AG04450 (cell line): Measurements from ENCODE around the gene EDC3. TPM values are rescaled to one million over a fixed set of nuclear protein-coding genes. Genes with fewer than 3 reads are reported as not detected.

Source experiments
- CTCF ChIA-PET: fragments of 300-600, 350-600 bp; formaldehyde crosslinking; extraction: SDS; loops from one replicate; lab custom pipeline; 2022; ENCODE audit warnings: antibody characterized with exemption, inconsistent platforms; lab: Charles Lee
- POLR2A ChIA-PET: fragments of 350-600 bp; formaldehyde crosslinking; extraction: SDS; loops from one replicate; lab custom pipeline; 2021; ENCODE audit warnings: antibody characterized with exemption, inconsistent platforms; lab: Yijun Ruan, JAX
- DNase-seq: peaks from one replicate; pipeline ENCODE4 v3.0.0-alpha.2; 2011; ENCODE audit warnings: low read depth, low spot score
- H3K27ac ChIP-seq: one replicate; pipeline ENCODE4 v1.5.1; 2012; ENCODE audit warnings: low read depth, low read length, control low read depth
- H3K27me3 ChIP-seq: one replicate; pipeline ENCODE4 v1.6.0; 2012; ENCODE audit warnings: low read length; ENCODE audit not compliant: control insufficient read depth, insufficient read depth
- H3K4me3 ChIP-seq: 2 replicates; pipeline ENCODE4 v1.5.1; 2011; ENCODE audit warnings: mild to moderate bottlenecking, low read depth, low read length, control low read depth
- H3K9me3 ChIP-seq: 2 replicates; pipeline ENCODE4 v1.5.1; 2012; ENCODE audit warnings: low read length; ENCODE audit not compliant: control insufficient read depth, insufficient read depth
- polyA plus RNA-seq: library from polyadenylated mRNA; depleted of rRNA; stranded (reverse); fragments of >200 nt; gene quantifications from 2 replicates; pipeline ENCODE4 v1.2.3, GENCODE V29; 2011
- TF ChIP-seq, protein P1 (sequence below): IDR thresholded peaks from 2 replicates; pipeline ENCODE4 v1.5.1; 2011; ENCODE audit warnings: low read depth, low read length, control low read depth, inconsistent platforms

The EDC3 gene
- polyA plus RNA-seq, 1 experiment, result 37.1 TPM

DNA sequence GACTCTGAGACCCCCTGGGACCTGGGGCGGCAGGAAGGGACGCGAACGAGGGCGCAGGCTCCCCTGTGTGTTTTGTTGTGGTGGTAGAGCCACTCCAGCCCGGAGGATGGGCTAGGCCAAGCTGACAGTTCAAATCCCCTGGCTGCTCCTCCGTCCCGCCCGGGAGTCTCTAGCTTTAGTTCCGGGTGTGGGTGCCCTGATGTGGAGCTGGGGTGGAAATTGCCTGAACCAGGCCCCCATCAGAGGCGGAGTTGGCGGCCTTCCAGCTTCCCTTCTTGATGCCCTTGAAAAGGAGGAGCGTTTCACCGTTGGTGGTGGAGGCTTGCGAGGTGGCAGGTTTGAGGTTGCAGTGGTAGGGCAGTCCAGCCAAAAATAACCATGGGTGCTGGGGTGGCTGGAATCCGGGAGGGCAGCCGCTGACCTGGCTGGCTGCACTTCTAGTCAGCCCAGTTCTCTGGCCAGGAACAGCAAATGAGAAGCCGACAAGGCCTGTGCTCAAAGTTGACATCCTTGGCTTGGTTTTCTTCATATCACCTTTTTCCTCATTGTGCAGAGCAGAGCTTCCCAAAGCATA, 79.4 kb downstream of the EDC3 start:
- ChIA-PET CTCF (interaction anchor here (0.8 to 3.9 kb wide), 3 partner anchors 14 to 234 kb away, joined by 3 to 41 read pairs (median 11); no protein-coding TSS in a partner anchor), POLR2A (interaction anchor here (0.6 to 1.3 kb wide), 6 partner anchors 11 to 155 kb away, joined by 3 to 6 read pairs (median 3); partner anchors contain the start of gene UBL7)
- Histone ChIP-seq H3K27me3 (peaks cover 3% of the 10 kb centered on the region), H3K4me3 (peak overlapping the region; percentile 96), H3K9me3 (peaks cover 5% of the 10 kb centered on the region; the same call in 1 of the 2 replicates), H3K27ac (peak overlapping the region; percentile 89)
- no peak for DNase-seq
- TF ChIP-seq, protein P1, sequence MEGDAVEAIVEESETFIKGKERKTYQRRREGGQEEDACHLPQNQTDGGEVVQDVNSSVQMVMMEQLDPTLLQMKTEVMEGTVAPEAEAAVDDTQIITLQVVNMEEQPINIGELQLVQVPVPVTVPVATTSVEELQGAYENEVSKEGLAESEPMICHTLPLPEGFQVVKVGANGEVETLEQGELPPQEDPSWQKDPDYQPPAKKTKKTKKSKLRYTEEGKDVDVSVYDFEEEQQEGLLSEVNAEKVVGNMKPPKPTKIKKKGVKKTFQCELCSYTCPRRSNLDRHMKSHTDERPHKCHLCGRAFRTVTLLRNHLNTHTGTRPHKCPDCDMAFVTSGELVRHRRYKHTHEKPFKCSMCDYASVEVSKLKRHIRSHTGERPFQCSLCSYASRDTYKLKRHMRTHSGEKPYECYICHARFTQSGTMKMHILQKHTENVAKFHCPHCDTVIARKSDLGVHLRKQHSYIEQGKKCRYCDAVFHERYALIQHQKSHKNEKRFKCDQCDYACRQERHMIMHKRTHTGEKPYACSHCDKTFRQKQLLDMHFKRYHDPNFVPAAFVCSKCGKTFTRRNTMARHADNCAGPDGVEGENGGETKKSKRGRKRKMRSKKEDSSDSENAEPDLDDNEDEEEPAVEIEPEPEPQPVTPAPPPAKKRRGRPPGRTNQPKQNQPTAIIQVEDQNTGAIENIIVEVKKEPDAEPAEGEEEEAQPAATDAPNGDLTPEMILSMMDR, result no peak

DNA sequence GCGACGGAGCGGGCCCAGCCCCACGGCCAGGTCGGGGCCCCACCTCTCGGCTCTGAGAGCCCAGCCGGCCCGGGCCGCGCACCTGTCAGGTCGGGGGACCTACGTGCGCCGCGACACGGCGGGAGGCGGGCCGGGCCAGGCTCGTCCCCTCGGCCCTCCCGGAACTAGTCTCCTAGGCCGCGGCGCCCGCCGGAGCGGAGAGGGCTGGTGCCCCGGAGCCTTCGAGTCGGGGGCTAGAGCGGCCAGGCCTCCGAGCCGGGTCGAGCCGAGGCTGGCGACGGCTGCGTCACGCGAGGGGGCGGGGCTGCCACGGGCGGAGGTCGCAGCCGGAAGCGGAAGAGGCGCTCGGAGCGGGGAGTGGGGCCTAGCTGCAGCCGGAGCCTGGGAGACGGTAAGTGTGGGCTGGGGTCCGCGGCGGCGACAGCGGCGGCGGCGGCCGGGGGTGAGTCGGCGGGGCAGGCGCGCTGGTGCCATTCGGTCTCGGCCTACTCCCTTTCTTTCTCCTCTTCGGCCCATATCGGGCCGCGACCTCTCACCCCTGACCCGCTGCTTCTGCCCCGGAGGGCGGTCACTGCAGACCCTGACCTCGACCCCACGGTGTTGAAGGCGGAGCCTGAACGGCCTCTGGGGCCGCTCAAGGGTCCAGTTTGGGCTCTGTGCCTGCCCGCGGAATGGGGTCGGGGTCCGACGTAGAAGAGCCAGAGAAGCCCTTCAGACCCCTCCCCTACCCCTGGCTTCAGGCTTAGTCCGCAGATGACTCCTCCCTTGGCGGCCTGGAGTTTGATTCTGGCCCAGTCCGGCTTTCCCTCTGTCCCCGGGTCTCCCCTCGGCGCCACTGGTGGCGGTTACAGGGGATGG, 80.1 kb downstream of the EDC3 start, which contains the start of gene CLK3:
Gene CLK3 (plus strand): TSS at position 329 of the 858 bp plus-strand sequence. CDS start 3,361 bp downstream, outside the sequence.
- Histone ChIP-seq H3K27ac (peak within 1 kb of the TSS; percentile 89), H3K4me3 (peak within 1 kb of the TSS; percentile 96), H3K9me3 (peaks cover 5% of the 10 kb centered on the region; the same call in 1 of the 2 replicates), H3K27me3 (peaks cover 8% of the 10 kb centered on the region)
- POLR2A ChIA-PET, result interaction anchor here (0.6 to 2.2 kb wide), 8 partner anchors 10 to 155 kb away, joined by 3 to 9 read pairs (median 4); partner anchors contain the start of genes ARID3B and UBL7
- TF ChIP-seq, protein P1, result no peak
- CTCF ChIA-PET, result interaction anchor here (0.8 to 3.9 kb wide), 4 partner anchors 15 to 233 kb away, joined by 3 to 41 read pairs (median 8); no protein-coding TSS in a partner anchor
- peak; percentile 63 for DNase-seq

DNA sequence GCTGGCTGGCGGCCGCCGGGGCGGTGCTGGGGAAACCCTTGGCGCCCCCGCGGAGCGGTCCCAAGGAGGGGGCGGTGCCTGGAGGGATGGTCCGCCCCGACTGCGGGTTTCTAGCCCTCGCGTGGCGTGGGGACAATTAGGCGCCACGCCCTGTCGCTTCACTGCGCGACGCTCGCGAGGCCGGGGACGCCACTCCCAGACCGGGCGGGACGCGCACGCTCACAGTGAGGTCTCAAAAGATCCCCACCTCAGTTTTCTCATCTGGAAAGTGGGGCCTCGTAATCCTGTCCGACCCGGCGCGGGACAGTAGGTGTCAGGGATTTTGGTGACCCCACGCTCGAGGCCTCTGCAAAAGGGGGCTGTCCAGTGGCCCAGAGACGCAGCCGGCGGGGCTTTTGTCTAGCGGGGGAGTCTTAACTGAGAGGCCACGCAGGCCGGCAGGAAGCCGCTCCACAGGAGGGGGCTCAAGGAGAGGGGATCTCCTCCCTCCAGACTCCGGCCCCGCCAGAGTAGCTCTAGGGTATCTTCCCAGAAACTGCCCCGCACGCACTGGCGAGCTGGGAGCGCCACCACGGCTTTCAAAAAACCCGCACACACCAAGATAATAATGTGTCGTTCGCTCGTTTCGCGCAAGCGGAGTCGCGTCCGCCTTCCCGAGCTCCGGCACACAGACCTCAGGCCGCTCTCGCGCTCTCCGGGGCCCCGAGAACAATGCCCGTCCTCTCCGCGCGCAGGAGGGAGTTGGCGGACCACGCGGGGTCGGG, 80.9 kb downstream of the EDC3 start:
- DNase-seq, result no peak
- H3K27me3 ChIP-seq, result peaks cover 8% of the 10 kb centered on the region
- H3K27ac ChIP-seq, result peak overlapping the region; percentile 89
- TF ChIP-seq, protein P1, result no peak
- POLR2A ChIA-PET, result interaction anchor here (1.0 to 2.2 kb wide), 4 partner anchors 11 to 74 kb away, joined by 3 to 9 read pairs (median 6); partner anchors contain the start of gene ARID3B
- peak overlapping the region; percentile 96 for H3K4me3 ChIP-seq
- CTCF ChIA-PET, result interaction anchor here (0.7 to 1.9 kb wide), 4 partner anchors 16 to 242 kb away, joined by 3 to 7 read pairs (median 4); no protein-coding TSS in a partner anchor
- H3K9me3 ChIP-seq, result peaks cover 5% of the 10 kb centered on the region; the same call in 1 of the 2 replicates

DNA sequence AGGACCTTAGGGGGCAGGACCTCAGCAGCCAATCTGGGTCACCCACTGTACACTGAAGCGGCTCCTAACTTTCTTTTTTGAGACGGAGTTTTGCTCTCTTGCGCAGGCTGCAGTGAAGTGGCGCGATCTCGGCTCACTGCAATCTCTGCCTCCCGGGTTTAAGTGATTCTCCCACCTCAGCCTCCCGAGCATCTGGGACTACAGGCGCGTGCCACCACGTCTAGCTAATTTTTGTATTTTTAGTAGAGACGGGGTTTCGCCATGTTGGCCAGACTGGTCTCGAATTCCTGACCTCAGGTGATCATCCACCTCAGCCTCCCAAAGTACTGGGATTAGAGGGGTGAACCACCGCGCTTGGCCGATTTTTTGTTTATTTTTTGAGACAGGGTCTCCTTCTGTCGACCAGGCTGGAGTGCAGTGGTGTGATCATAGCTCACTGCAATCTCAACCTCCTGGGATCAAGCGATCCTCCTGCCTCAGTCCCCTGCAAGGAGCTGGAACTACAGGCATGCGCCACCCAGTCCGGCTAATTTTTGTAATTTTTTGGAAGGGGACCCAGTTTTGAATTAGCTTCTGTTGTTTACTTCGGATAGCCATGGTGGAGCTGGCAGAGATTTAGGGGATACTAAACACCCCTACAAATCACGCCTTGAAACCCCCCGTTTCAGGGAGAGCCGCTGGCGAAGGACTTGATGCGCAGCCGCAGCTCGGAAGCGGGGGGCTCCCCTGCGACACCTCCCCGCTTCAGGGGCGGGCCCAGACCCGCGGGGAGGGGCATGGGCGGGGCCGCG, 81.7 kb downstream of the EDC3 start:
- peak; percentile 32 for DNase-seq
- H3K9me3 ChIP-seq, result peaks cover 5% of the 10 kb centered on the region; the same call in 1 of the 2 replicates
- peak overlapping the region; percentile 96 for H3K4me3 ChIP-seq
- no peak overlapping the region for H3K27ac ChIP-seq
- peaks cover 15% of the 10 kb centered on the region for H3K27me3 ChIP-seq
- CTCF ChIA-PET, result interaction anchor here (0.7 to 1.9 kb wide), 5 partner anchors 16 to 241 kb away, joined by 3 to 7 read pairs (median 4); no protein-coding TSS in a partner anchor
- TF ChIP-seq, protein P1, result no peak
- POLR2A ChIA-PET, result interaction anchor here (0.5 to 2.2 kb wide), 4 partner anchors 16 to 154 kb away, joined by 3 to 9 read pairs (median 6); partner anchors contain the start of gene ARID3B
